AG04449 (cell line): ENCODE measurements around the gene NXNL2.

Experiments used
- CTCF ChIA-PET: fragments of 350-600 bp; formaldehyde crosslinking; extraction: SDS; loops from one replicate; lab custom pipeline; 2021; ENCODE audit warnings: antibody characterized with exemption; lab: Yijun Ruan, JAX
- POLR2A ChIA-PET: fragments of 400-600, 350-600 bp; formaldehyde crosslinking; extraction: SDS; loops from one replicate; lab custom pipeline; 2020; ENCODE audit warnings: antibody characterized with exemption, inconsistent platforms; lab: Yijun Ruan, JAX
- DNase-seq: peaks from one replicate; pipeline ENCODE4 v3.0.0-alpha.2; 2010; ENCODE audit warnings: low read depth, low spot score
- H3K4me3 ChIP-seq: 2 replicates; pipeline ENCODE4 v1.5.1; 2011; ENCODE audit warnings: low read depth, mild to moderate bottlenecking, control low read depth, low read length
- TF ChIP-seq, protein P1 (sequence below): IDR thresholded peaks from one replicate; pipeline ENCODE4 v1.5.1; 2011; ENCODE audit warnings: mild to moderate bottlenecking, moderate library complexity, low read length, control low read depth, inconsistent platforms; ENCODE audit not compliant: insufficient read depth; ENCODE audit errors: missing control alignments

The NXNL2 gene

GRCh38 chr9:88521308-88521707, 13.7 kb upstream of the NXNL2 start:
- no peak for DNase-seq

GRCh38 chr9:88522360-88522759, 12.6 kb upstream of the NXNL2 start:
- DNase-seq, result no peak
- POLR2A ChIA-PET, result no interaction called here
- CTCF ChIA-PET, result interaction anchor here (0.7 kb wide), 1 partner anchor 348 kb away, joined by 3 read pairs; no protein-coding TSS in a partner anchor
- no peak overlapping the region for H3K4me3 ChIP-seq
- TF ChIP-seq, protein P1, sequence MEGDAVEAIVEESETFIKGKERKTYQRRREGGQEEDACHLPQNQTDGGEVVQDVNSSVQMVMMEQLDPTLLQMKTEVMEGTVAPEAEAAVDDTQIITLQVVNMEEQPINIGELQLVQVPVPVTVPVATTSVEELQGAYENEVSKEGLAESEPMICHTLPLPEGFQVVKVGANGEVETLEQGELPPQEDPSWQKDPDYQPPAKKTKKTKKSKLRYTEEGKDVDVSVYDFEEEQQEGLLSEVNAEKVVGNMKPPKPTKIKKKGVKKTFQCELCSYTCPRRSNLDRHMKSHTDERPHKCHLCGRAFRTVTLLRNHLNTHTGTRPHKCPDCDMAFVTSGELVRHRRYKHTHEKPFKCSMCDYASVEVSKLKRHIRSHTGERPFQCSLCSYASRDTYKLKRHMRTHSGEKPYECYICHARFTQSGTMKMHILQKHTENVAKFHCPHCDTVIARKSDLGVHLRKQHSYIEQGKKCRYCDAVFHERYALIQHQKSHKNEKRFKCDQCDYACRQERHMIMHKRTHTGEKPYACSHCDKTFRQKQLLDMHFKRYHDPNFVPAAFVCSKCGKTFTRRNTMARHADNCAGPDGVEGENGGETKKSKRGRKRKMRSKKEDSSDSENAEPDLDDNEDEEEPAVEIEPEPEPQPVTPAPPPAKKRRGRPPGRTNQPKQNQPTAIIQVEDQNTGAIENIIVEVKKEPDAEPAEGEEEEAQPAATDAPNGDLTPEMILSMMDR, result no peak

More at GRCh38 chr9:88521308-88521707, 13.7 kb upstream of the NXNL2 start:
- TF ChIP-seq, protein P1, result no peak
- ChIA-PET POLR2A (interaction anchor here (0.7 kb wide), 1 partner anchor 9 kb away, joined by 3 read pairs; no protein-coding TSS in a partner anchor), CTCF (interaction anchor here (0.7 kb wide), 1 partner anchor 347 kb away, joined by 3 read pairs; no protein-coding TSS in a partner anchor)
- no peak overlapping the region for H3K4me3 ChIP-seq

DNA sequence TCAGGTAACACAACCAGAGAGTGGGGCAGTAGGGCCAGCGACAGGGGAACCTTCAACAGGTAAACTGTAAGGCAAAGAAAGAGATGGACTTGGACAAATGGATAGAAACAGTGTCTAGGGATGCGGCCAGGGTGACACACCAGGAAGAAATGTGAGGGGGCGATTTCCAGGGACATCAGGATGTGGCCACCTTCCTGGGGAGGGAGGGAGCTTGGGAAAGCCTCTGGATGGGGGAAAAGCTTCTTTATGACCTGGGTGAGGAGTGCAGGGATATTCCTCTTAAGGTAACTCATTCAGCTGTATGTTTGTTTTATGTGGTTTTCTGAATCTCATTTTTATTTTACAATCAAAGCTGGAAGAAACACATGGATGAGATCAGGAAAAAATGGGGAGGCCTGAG, 11.9 kb upstream of the NXNL2 start:
- TF ChIP-seq, protein P1, result no peak
- ChIA-PET CTCF (no interaction called here), POLR2A (no interaction called here)
- H3K4me3 ChIP-seq, result no peak overlapping the region
- no peak for DNase-seq

DNA sequence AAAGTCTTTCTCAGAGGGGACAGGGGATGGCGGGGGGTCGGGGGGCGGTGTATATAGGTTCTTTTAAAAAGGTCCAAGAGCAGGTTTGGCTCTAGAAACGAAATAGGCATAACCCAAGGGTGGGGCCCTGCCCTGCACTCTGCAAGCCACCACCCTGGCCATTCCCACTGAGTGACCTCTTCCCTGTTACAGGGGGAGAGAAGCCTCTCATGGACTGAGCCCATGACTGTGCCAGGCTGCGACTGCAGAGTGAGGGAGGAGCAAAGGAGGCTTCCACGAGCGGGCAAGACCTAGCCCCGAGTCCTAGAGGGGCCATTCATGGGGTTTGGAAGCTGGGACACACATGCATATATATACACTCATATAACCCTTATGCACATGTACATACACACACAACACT, 10.1 kb upstream of the NXNL2 start:
- H3K4me3 ChIP-seq, result no peak overlapping the region
- TF ChIP-seq, protein P1, result no peak
- ChIA-PET CTCF (no interaction called here), POLR2A (no interaction called here)
- no peak for DNase-seq

DNA sequence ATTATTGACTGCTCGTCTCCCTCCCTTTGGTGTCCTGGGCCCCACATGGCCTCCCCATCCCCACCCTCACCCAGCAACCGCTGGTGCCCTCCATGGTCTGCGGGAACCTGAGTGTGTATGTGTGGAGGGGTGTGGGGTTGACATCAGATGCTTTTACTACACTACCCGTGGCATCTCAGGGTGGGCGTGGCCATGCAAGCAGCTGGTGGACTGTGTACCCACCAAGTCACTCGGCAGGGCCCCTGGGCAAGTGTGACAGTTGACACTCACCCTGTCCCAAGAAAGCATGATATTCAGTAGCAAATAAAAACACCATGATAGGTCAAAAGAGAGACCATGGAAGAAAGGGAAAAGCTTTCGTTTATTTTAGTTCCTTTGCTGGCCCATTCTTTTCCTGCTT, 7.4 kb upstream of the NXNL2 start:
- no peak for DNase-seq
- TF ChIP-seq, protein P1, result no peak
- ChIA-PET CTCF (no interaction called here), POLR2A (no interaction called here)
- no peak overlapping the region for H3K4me3 ChIP-seq

- TF ChIP-seq, protein P1, result no peak
- ChIA-PET CTCF (no interaction called here), POLR2A (no interaction called here)
- H3K4me3 ChIP-seq, result no peak overlapping the region
- DNase-seq, result no peak
Observed at GRCh38 chr9:88528080-88528790, 6.7 kb upstream of the NXNL2 start.
